Activated CD4-positive, alpha-beta T cell treated with anti-CD3 and anti-CD28 coated beads for 48 hours (primary cell): Measurements from ENCODE around the gene SMTNL2.
"Not testable (repeated sequence)": the region's sequence is repeated elsewhere in the genome, so short reads cannot be mapped to it uniquely, and the experiment has no call there.

Experiments used
- DNase-seq: peaks from one replicate; pipeline ENCODE4 v3.0.0-alpha.2; 2020

The SMTNL2 gene

DNA sequence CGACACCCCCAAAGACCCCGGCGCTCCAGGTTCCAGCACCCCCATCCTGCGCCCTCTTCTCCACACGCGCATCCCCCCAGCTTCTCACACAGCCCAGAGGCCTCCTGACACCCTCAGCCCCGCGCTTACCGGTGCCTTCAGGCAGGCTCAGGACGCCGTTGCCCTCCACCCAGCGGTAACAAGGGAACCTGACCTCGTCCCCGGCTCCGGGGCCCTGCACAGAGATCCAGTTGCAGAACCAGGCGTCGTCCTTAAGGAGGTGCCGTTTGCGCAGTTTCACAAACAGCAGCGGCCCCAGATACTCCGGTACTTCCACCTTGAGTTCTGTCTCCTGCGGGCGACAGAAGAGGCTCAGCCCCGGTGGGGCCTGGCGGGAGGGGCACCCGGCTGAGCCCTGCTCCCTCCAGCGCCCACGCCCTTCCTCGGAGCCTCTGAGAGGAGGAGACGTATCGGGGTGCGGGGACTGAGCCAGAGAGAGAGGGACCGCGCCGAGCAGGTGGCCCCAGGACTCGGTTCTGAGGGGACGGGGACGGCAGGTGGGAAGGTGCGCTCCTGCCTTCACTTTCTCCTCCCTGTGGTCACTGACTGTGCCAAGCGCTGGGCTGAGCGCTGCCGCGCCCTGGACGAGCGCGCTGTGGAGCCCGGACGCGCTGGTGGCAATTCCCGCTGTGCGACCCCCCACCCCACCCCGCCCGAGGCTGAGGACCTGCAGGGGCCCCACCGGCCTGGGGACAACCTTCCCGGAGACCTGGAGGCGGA, 55.2 kb downstream of the SMTNL2 start:
- peak; percentile 60 for DNase-seq

DNA sequence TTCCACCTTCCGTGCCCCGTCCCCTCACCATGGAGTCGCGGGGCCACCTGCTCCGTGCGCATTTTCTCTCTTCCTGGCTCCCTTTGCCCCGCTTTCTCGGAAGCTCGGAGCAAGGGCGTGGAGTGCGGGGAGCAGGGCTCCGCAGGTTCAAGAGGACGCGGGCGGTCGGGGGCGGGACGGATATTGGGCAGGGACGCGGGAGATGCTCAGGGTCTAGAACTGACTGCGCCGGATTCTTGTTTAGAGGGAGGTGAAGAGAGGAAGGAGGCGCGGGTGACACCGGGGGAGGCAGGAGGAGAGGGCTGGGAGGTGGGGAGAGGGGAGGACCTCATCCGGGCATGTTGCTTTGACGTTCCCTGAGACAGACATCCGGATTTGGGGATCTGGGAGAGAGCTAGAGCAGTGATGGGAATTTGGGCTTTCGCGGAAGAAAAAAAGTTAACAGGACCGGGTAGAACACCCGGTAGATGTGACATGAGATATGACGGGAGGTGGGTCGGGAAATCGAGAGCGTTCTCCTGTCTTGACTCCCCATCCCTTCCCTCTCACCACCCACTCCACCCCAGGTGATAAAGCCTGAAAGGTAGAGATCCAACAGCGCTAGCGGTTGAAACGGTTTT, 56.4 kb downstream of the SMTNL2 start:
- peak; percentile 46 for DNase-seq

DNA sequence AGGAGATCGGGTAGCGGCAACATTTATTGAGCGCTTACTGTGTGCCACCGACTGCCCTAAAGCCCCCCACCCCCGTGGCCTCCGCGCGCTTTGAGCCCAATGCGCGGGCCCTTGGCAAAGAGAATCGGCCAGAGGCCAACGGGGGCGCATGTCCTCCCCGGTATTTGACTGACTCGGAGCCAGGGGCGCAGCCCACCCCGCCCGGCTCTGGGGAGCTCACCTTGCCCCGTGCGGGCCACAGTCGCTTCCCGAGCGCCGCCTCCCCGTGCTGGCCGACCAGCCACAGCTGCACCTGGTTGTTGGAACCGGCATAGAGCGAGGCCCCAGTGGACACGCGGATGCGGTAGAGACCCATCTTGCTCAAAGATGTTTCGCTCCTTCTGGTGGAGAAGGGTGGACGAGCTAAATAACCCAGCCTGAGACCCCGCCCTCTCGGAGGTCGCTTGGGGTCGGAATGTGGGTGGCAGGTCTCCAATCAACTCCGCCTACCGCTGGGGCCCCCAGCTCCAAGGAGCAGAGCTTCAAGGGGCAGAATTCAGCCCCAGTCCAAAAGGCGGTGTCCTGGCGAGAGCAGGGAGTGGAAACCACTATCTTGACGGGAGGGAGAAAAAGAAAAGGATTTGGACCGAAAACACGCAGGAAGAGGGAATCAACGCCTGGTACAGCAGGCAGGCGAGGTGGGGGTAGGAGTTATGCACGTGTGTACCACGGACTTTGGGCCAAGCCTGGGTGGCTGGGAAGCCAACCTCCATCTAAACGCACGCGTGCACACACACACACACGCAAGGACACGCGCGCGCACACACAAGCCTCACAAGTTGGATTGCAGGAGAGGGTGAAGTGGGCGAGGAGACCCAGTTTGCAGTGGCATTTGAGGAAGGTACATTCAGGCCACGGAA, 57.2 kb downstream of the SMTNL2 start, which contains the start of gene ALOX15:
Gene ALOX15, minus strand, starts transcription at position 382 of the 899 bp plus-strand sequence. Its CDS starts 27 bp downstream, at position 355.
- no peak for DNase-seq

DNA sequence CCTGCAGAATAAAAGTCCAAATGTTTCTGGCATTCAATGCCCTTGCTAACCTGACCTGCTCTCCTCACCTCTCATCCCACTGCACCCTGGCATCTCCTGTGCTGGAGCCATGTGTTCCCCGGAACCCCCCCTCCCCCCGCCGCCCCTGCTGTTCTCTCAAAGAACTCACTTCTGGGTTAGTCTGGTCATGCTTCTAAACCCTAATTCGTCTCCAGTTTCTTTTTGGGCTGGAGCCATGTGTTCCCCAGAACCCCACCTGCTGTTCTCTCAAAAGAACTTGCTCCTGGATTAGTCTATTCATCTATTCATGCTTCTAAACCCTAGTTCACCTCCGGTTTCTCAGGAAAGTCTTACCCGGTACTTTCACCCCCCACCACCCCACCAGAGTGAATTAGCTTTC, 58.0 kb downstream of the SMTNL2 start:
- no peak for DNase-seq

DNA sequence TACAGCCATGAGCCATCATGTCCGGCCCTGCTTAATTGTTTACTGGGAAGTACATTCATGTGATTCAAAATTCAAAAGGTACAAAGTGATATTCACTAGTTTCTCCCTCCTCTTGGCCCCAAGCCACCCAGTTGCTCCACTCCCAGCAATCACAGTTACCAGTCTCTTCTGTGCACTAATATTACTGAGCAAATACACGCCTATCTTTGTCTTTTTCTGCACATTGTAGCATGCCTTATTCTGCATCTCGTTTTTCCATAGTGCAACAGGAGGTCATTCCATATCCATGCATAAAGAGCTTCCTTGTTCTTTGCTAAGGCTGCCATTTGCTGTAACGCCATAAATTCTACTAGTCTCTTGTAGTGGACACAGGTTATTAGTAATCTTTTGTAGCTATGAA, 59.3 kb downstream of the SMTNL2 start:
- no peak for DNase-seq

DNA sequence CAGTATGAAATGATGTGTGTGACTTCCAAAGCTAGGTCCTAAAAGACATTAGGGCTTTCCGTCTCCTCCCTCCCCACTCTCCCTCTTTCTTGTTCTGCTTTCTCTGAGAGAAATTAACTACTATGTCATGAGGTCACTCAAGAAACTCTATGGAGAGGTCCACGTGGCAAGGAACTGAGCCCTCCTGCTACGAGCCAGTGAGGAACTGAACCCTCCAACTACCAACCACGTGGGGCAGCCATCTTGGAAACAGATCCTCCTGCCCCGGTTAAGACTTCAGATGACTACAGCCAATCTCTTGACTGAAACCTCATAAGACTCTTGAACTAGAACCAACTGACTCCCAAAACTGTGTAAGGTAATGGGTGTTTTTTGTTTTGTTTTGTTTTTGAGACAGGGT, 61.3 kb downstream of the SMTNL2 start:
- no peak for DNase-seq

DNA sequence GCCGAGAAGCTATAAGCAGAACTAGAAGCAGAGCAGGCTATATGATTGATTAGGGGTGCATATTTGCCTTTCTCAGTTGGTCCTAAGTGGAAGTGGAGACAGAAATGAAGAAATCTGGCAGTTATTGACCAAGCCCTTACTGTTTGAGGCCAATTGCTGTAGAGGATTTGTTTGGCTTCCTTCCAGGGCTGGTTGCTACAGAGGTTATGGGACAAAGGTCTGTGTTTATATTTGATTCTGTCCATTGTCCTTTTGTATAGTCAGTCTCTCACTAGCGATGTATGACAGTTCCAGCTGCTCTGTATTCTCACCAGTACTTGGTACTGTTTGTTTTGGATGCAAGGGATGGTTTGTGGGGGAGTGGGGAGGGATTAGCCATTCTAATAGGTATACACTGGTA, 64.4 kb downstream of the SMTNL2 start:
- no peak for DNase-seq

DNA sequence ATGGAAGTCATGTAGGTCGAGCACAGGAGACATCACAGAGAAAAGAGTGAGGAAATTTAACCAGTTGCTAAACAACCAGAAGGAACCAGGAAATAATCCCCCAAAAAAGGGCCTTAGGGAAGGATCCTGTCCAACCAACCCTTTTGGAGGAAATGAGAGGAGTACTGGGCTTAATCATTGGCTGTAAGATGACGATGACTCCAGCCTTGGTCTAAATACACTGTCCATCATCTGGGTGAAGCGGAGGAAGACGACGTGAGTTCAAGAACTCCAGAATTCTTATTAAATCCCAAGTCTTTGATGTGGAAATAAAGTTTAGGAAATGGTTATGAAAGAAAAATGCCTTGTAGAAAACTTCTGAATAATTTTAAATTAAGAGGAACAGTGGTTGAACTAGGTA, 68.7 kb downstream of the SMTNL2 start:
- no peak for DNase-seq

DNA sequence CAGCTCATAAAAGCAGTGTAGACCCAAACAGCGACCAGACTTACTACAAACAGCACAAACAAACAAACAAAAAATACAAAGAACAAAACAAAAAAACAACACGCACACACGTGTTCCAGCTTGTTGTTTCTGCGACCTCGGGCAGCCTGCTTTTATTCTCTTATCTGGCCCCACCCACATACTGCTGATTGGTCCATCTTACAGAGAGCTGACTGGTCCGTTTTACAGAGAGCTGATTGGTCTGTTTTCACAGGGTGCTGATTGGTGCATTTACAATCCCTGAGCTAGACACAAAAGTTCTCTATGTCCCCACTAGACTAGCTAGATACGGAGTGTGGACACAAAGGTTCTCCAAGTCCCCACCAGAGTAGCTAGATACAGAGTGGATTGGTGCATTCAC, 71.6 kb downstream of the SMTNL2 start:
- DNase-seq, result not testable (repeated sequence)

DNA sequence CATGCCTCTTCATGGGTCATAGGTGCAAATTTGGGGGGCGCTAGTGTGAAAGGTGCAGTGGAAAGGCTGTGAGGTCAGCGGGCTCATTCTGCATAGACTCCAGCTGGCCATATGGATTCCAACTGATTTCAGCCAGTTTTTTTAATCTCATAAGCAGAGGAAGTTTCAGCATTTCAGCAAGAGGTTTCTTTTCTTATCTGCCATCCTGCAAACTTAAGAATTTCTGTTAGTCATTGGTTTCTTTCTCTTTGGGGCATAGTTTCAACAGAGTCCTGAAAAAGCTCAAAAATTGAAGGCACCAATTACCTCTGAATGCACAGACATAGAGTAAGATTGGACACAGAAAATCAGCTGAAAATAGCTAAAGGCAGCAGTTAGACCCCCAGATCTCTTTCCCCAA, 73.3 kb downstream of the SMTNL2 start:
- DNase-seq, result no peak
